A673 (cell line): ENCODE data around the gene TBX18.

ENCODE experiments used
- CTCF ChIP-seq: fragments of 300-800, 200-600 bp; sonication (generic); conservative IDR thresholded peaks from 2 replicates; pipeline ENCODE4 v1.5.1; 2017; ENCODE audit warnings: low read depth, mild to moderate bottlenecking, antibody characterized with exemption, low read length, moderate library complexity, mixed read lengths
- EZH2 ChIP-seq: fragments of 200-600 bp; sonication (generic); IDR thresholded peaks from 2 replicates; pipeline ENCODE4 v1.6.1; 2017; ENCODE audit warnings: borderline replicate concordance, low read depth, mild to moderate bottlenecking, mixed read lengths, antibody characterized with exemption, low read length; ENCODE audit not compliant: poor library complexity, severe bottlenecking

- TF ChIP-seq CTCF (no peak), EZH2 (no peak)
Observed at GRCh38 chr6:84791927-84792326, 27.5 kb upstream of the TBX18 start.
